ENCODE results near the gene KDM7A. TPM values are rescaled to one million over a fixed set of nuclear protein-coding genes. Genes with fewer than 3 reads are reported as not detected.

Gene KDM7A
- total and polyA plus RNA-seq, 2 donors, result 6.3 to 14.8 TPM

- H3K4me1 ChIP-seq (ENCODE audit: control insufficient read depth in 2 of 2, insufficient read depth in 2 of 2, low read length in 2 of 2), result peaks cover 0 to 3% of the 10 kb centered on the region in 2 donors
- WGBS, result 51% methylated on average over 2 of the region's 2 CpGs
- no peak overlapping the region for H3K27ac ChIP-seq (ENCODE audit: low read depth in 1 of 2, low read length in 1 of 2)
Measured at GRCh38 chr7:140085447-140085846, 91.3 kb downstream of the KDM7A start.

GRCh38 chr7:140084972-140085371 lies 91.8 kb downstream of the KDM7A start:
- peaks cover 0 to 3% of the 10 kb centered on the region in 2 donors for H3K4me1 ChIP-seq (ENCODE audit: control insufficient read depth in 2 of 2, insufficient read depth in 2 of 2, low read length in 2 of 2)
- H3K4me3 ChIP-seq (ENCODE audit: low read length in 2 of 2), result no peak overlapping the region
- H3K36me3 ChIP-seq (ENCODE audit: control insufficient read depth in 2 of 2, insufficient read depth in 2 of 2, low read length in 1 of 2), result peaks cover 0 to 2% of the 10 kb centered on the region in 2 donors
- no peaks in the 10 kb centered on the region for H3K27me3 ChIP-seq (ENCODE audit: control insufficient read depth in 2 of 2, insufficient read depth in 1 of 2, low read length in 1 of 2)
- DNase-seq (ENCODE audit: low read depth in 6 of 9, low spot score in 9 of 9), result no peak
- 77% methylated on average over 8 of the region's 8 CpGs for WGBS
- no peak overlapping the region for H3K27ac ChIP-seq (ENCODE audit: low read depth in 1 of 2, low read length in 1 of 2)
- H3K9me3 ChIP-seq (ENCODE audit: control insufficient read depth in 2 of 2, insufficient read depth in 1 of 2, low read length in 1 of 2), result no peaks in the 10 kb centered on the region

More at GRCh38 chr7:140085447-140085846, 91.3 kb downstream of the KDM7A start:
- DNase-seq (ENCODE audit: low read depth in 6 of 9, low spot score in 9 of 9), result no peak
- no peak overlapping the region for H3K4me3 ChIP-seq (ENCODE audit: low read length in 2 of 2)
- H3K36me3 ChIP-seq (ENCODE audit: control insufficient read depth in 2 of 2, insufficient read depth in 2 of 2, low read length in 1 of 2), result peaks cover 3 to 4% of the 10 kb centered on the region in 2 donors
- no peaks in the 10 kb centered on the region for H3K9me3 ChIP-seq (ENCODE audit: control insufficient read depth in 2 of 2, insufficient read depth in 1 of 2, low read length in 1 of 2)
- no peaks in the 10 kb centered on the region for H3K27me3 ChIP-seq (ENCODE audit: control insufficient read depth in 2 of 2, insufficient read depth in 1 of 2, low read length in 1 of 2)

- Histone ChIP-seq H3K4me3 (ENCODE audit: low read length in 2 of 2) (no peak overlapping the region), H3K27me3 (ENCODE audit: control insufficient read depth in 2 of 2, insufficient read depth in 1 of 2, low read length in 1 of 2) (no peaks in the 10 kb centered on the region), H3K27ac (ENCODE audit: low read depth in 1 of 2, low read length in 1 of 2) (no peak overlapping the region), H3K4me1 (ENCODE audit: control insufficient read depth in 2 of 2, insufficient read depth in 2 of 2, low read length in 2 of 2) (peaks cover 0 to 3% of the 10 kb centered on the region in 2 donors), H3K9me3 (ENCODE audit: control insufficient read depth in 2 of 2, insufficient read depth in 1 of 2, low read length in 1 of 2) (no peaks in the 10 kb centered on the region), H3K36me3 (ENCODE audit: control insufficient read depth in 2 of 2, insufficient read depth in 2 of 2, low read length in 1 of 2) (no peaks in the 10 kb centered on the region)
- no peak for DNase-seq (ENCODE audit: low read depth in 6 of 9, low spot score in 9 of 9)
- 64% methylated on average over 4 of the region's 4 CpGs for WGBS
Measured at GRCh38 chr7:140084142-140084655, 92.6 kb downstream of the KDM7A start.

GRCh38 chr7:140082770-140083169 lies 94.0 kb downstream of the KDM7A start:
- DNase-seq (ENCODE audit: low read depth in 6 of 9, low spot score in 9 of 9), result no peak
- H3K27ac ChIP-seq (ENCODE audit: low read depth in 1 of 2, low read length in 1 of 2), result no peak overlapping the region
- WGBS, result 82% methylated on average over 7 of the region's 7 CpGs

GRCh38 chr7:140081774-140082425 lies 94.9 kb downstream of the KDM7A start:
- Histone ChIP-seq H3K27me3 (ENCODE audit: control insufficient read depth in 2 of 2, insufficient read depth in 1 of 2, low read length in 1 of 2) (no peaks in the 10 kb centered on the region), H3K27ac (ENCODE audit: low read depth in 1 of 2, low read length in 1 of 2) (no peak overlapping the region), H3K36me3 (ENCODE audit: control insufficient read depth in 2 of 2, insufficient read depth in 2 of 2, low read length in 1 of 2) (no peaks in the 10 kb centered on the region), H3K4me3 (ENCODE audit: low read length in 2 of 2) (no peak overlapping the region), H3K9me3 (ENCODE audit: control insufficient read depth in 2 of 2, insufficient read depth in 1 of 2, low read length in 1 of 2) (no peaks in the 10 kb centered on the region), H3K4me1 (ENCODE audit: control insufficient read depth in 2 of 2, insufficient read depth in 2 of 2, low read length in 2 of 2) (peaks cover 0 to 12% of the 10 kb centered on the region in 2 donors)
- DNase-seq (ENCODE audit: low read depth in 6 of 9, low spot score in 9 of 9), result no peak
- WGBS, result 97% methylated on average over 11 of the region's 11 CpGs

More at GRCh38 chr7:140082770-140083169, 94.0 kb downstream of the KDM7A start:
- no peaks in the 10 kb centered on the region for H3K9me3 ChIP-seq (ENCODE audit: control insufficient read depth in 2 of 2, insufficient read depth in 1 of 2, low read length in 1 of 2)
- no peaks in the 10 kb centered on the region for H3K36me3 ChIP-seq (ENCODE audit: control insufficient read depth in 2 of 2, insufficient read depth in 2 of 2, low read length in 1 of 2)
- no peak overlapping the region for H3K4me3 ChIP-seq (ENCODE audit: low read length in 2 of 2)
- H3K4me1 ChIP-seq (ENCODE audit: control insufficient read depth in 2 of 2, insufficient read depth in 2 of 2, low read length in 2 of 2), result peaks cover 0 to 12% of the 10 kb centered on the region in 2 donors
- H3K27me3 ChIP-seq (ENCODE audit: control insufficient read depth in 2 of 2, insufficient read depth in 1 of 2, low read length in 1 of 2), result no peaks in the 10 kb centered on the region

GRCh38 chr7:140080919-140081318 lies 95.9 kb downstream of the KDM7A start:
- 96% methylated on average over 7 of the region's 7 CpGs for WGBS
- Histone ChIP-seq H3K27ac (ENCODE audit: low read depth in 1 of 2, low read length in 1 of 2) (no peak overlapping the region), H3K4me1 (ENCODE audit: control insufficient read depth in 2 of 2, insufficient read depth in 2 of 2, low read length in 2 of 2) (peaks cover 0 to 12% of the 10 kb centered on the region in 2 donors), H3K4me3 (ENCODE audit: low read length in 2 of 2) (no peak overlapping the region), H3K9me3 (ENCODE audit: control insufficient read depth in 2 of 2, insufficient read depth in 1 of 2, low read length in 1 of 2) (no peaks in the 10 kb centered on the region), H3K27me3 (ENCODE audit: control insufficient read depth in 2 of 2, insufficient read depth in 1 of 2, low read length in 1 of 2) (no peaks in the 10 kb centered on the region), H3K36me3 (ENCODE audit: control insufficient read depth in 2 of 2, insufficient read depth in 2 of 2, low read length in 1 of 2) (no peaks in the 10 kb centered on the region)
- no peak for DNase-seq (ENCODE audit: low read depth in 6 of 9, low spot score in 9 of 9)

GRCh38 chr7:140079121-140079536 lies 97.7 kb downstream of the KDM7A start:
- H3K27ac ChIP-seq (ENCODE audit: low read depth in 1 of 2, low read length in 1 of 2), result no peak overlapping the region
- no peaks in the 10 kb centered on the region for H3K9me3 ChIP-seq (ENCODE audit: control insufficient read depth in 2 of 2, insufficient read depth in 1 of 2, low read length in 1 of 2)
- H3K4me1 ChIP-seq (ENCODE audit: control insufficient read depth in 2 of 2, insufficient read depth in 2 of 2, low read length in 2 of 2), result peaks cover 0 to 12% of the 10 kb centered on the region in 2 donors
- H3K27me3 ChIP-seq (ENCODE audit: control insufficient read depth in 2 of 2, insufficient read depth in 1 of 2, low read length in 1 of 2), result no peaks in the 10 kb centered on the region
- DNase-seq (ENCODE audit: low read depth in 6 of 9, low spot score in 9 of 9), result no peak
- H3K4me3 ChIP-seq (ENCODE audit: low read length in 2 of 2), result no peak overlapping the region
- 82% methylated on average over 6 of the region's 6 CpGs for WGBS
- H3K36me3 ChIP-seq (ENCODE audit: control insufficient read depth in 2 of 2, insufficient read depth in 2 of 2, low read length in 1 of 2), result no peaks in the 10 kb centered on the region

- Histone ChIP-seq H3K4me3 (ENCODE audit: low read length in 2 of 2) (no peak overlapping the region), H3K27me3 (ENCODE audit: control insufficient read depth in 2 of 2, insufficient read depth in 1 of 2, low read length in 1 of 2) (no peaks in the 10 kb centered on the region), H3K36me3 (ENCODE audit: control insufficient read depth in 2 of 2, insufficient read depth in 2 of 2, low read length in 1 of 2) (no peaks in the 10 kb centered on the region), H3K4me1 (ENCODE audit: control insufficient read depth in 2 of 2, insufficient read depth in 2 of 2, low read length in 2 of 2) (peaks cover 0 to 9% of the 10 kb centered on the region in 2 donors), H3K27ac (ENCODE audit: low read depth in 1 of 2, low read length in 1 of 2) (no peak overlapping the region), H3K9me3 (ENCODE audit: control insufficient read depth in 2 of 2, insufficient read depth in 1 of 2, low read length in 1 of 2) (no peaks in the 10 kb centered on the region)
- peak in 2 of 9 donors; percentile 27 to 49 for DNase-seq (ENCODE audit: low read depth in 6 of 9, low spot score in 9 of 9)
- 32% methylated on average over 13 of the region's 13 CpGs for WGBS
Measured at GRCh38 chr7:140078392-140078791, 98.4 kb downstream of the KDM7A start.

- H3K36me3 ChIP-seq (ENCODE audit: control insufficient read depth in 2 of 2, insufficient read depth in 2 of 2, low read length in 1 of 2), result no peaks in the 10 kb centered on the region
- no peak overlapping the region for H3K4me3 ChIP-seq (ENCODE audit: low read length in 2 of 2)
- H3K4me1 ChIP-seq (ENCODE audit: control insufficient read depth in 2 of 2, insufficient read depth in 2 of 2, low read length in 2 of 2), result peaks cover 0 to 9% of the 10 kb centered on the region in 2 donors
- DNase-seq (ENCODE audit: low read depth in 6 of 9, low spot score in 9 of 9), result no peak
- 97% methylated on average over 6 of the region's 6 CpGs for WGBS
- no peaks in the 10 kb centered on the region for H3K27me3 ChIP-seq (ENCODE audit: control insufficient read depth in 2 of 2, insufficient read depth in 1 of 2, low read length in 1 of 2)
- H3K27ac ChIP-seq (ENCODE audit: low read depth in 1 of 2, low read length in 1 of 2), result no peak overlapping the region
- H3K9me3 ChIP-seq (ENCODE audit: control insufficient read depth in 2 of 2, insufficient read depth in 1 of 2, low read length in 1 of 2), result no peaks in the 10 kb centered on the region
Measured at GRCh38 chr7:140074780-140075179, 102.0 kb downstream of the KDM7A start.
